ENCODE data around the gene PITX3.

DNA sequence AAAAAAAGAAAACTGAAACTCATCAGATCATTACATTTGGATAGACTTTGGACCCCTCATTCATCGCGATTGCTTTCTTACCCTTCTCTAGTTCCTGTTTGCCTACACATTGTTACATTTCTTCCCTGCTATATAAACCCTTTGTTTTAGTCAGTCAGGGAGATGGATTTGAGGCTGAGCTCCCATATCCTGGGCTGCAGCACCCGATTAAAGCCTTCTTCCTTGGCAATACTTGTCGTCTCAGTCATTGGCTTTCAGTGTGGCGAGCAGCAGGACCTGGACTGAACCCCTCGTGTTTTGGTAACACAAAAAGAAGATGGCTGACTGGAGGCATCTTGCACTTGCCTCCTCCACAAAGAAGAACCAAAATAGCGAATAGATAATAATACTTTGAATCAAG is 49.4 kb downstream of the PITX3 start:
- TF ChIP-seq CTCF (IDR thresholded peaks at IDR 0.05; ENCODE audit: insufficient read depth, low read length) = no peak
- TF ChIP-seq REST (IDR thresholded peaks at IDR 0.05; ENCODE audit: insufficient replicate concordance, low read depth) = no peak
- no peak for TF ChIP-seq POLR2AphosphoS5 (IDR thresholded peaks at IDR 0.05; ENCODE audit: low read depth)
